GM19240 (cell line): ENCODE data around the gene ARHGAP15.

ENCODE experiments used
- DNase-seq: peaks from one replicate; pipeline ENCODE4 v3.0.0; 2011; ENCODE audit warnings: low spot score; ENCODE audit not compliant: insufficient read length

Gene ARHGAP15

DNA sequence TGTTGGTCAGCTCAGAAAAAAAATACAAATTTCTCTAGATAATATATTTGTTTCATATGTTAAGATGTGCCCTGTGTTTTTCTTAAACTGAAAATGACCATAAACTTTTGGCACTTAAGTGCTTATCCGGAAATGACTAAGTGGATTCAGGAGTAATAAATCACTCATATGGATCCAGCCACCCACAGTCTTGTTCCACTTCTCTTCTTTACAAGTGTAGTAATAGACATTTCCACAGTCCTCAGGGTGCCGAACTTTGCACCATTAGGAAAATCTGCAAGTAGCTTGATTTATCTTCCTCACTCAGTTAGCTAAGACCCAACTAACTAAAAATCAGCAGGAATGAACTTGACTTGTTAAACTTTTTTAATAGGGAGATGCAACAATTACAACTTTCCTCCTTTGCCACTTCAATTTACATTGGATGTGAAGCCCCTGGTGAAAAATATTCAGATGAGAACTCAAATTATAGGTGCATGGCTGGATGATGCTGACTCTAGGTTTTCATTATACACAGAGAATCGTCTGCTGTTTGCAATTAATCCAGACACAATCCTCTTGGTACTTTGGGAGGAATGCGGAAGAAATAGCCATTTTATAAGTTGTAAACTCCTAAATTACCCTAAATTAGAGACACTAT lies 322.5 kb downstream of the ARHGAP15 start:
- no peak for DNase-seq

GRCh38 chr2:143452817-143453451 lies 323.7 kb downstream of the ARHGAP15 start:
- no peak for DNase-seq

DNA sequence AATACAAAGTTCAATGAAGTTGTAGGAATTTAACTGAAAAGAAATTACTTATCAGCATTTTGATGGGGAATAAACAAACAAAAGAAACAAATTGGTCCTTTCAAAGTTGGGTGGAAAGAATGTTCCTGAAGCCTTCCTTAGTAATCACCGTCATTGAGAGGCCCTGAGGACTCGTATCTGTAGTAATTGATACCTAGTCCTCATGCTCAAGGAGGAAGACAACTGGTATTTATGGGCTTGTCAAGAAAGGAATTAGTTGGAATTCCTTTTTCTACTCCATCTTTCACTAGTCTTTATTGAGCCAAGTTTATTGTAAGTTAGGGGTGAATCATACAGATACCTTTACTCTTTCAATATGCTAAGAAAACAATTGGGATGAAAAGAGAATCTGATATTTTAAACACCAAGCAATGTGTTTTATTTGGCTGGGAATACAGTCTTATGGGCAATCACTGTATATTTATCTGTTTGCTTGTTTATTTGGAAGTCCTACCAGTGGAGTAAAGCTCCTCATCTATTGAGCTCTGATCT lies 324.8 kb downstream of the ARHGAP15 start:
- DNase-seq = no peak

DNA sequence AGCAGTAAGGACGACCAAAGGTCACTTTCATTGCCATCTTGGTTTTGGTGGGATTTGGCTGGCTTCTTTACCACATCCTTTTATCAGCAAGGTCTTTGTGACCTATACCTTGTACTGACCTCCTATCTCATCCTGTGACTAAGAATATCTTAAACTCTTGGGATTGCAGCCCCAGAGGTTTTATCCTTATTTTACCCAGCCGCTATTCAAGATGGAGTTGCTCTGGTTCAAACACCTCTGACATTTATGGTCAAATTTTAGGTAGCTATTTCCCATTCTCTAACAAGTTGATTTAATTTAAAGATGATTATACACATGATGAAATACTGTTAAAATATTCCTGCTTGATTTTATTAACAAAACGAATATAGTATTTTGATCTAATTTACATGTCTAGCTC lies 326.1 kb downstream of the ARHGAP15 start:
- DNase-seq = no peak

- no peak for DNase-seq
Observed at GRCh38 chr2:143458258-143459190, 329.3 kb downstream of the ARHGAP15 start.

GRCh38 chr2:143460382-143460781 lies 331.2 kb downstream of the ARHGAP15 start:
- DNase-seq = no peak

DNA sequence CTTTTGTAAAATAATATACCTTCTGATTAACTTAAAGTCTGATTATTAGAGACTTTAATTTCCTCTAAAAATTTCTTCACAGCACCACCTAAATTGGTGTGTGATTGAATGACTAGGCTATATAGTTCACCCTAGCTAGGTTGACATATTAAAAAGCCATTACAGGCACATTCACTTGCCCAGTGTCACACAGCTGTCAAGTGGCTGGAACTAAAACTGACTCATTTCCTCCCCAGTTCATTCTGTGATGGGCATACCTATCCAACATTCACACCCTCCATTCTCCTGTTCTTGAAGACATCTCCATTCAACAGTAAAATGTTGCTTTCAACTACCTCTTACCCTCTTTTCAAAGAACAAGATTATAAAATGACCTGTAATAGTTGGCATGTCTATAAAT lies 334.5 kb downstream of the ARHGAP15 start:
- no peak for DNase-seq

DNA sequence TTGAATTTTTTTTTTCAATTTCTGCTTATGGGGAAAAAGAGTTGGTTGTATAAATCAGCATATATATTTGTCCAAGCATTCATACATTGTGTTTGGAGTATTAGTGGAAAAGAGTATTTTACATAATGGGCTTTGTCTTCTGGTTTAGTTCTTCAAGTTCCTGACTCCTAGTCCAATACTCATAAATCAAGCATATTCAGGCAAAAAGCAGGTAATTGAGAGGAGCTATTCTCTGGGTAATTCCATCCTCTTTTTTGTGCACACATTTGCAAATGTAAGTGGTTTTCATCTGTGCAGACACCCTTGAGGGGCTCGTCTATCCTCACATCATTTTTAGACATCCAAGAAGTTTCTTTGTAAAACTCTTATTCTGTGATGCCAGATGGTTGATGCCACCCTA lies 337.2 kb downstream of the ARHGAP15 start:
- DNase-seq = no peak

DNA sequence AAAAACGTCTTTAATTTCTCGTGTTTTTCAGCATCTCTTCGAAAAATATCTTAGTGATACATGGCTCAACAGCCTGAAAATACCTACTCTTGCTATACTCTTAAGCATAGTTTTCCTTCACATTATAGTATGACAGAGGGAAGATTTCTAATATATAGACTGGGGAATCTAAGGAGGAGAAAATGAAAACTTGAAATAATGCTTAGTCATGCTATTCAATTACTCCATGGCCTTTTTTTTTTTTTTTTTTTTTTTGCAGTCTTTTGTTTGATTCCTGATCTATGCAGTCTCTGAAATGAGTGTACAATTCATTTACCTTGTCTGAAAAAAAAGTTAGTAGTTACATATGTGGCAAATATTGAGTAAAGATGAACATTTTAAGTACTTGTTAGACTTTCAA lies 337.8 kb downstream of the ARHGAP15 start:
- no peak for DNase-seq

DNA sequence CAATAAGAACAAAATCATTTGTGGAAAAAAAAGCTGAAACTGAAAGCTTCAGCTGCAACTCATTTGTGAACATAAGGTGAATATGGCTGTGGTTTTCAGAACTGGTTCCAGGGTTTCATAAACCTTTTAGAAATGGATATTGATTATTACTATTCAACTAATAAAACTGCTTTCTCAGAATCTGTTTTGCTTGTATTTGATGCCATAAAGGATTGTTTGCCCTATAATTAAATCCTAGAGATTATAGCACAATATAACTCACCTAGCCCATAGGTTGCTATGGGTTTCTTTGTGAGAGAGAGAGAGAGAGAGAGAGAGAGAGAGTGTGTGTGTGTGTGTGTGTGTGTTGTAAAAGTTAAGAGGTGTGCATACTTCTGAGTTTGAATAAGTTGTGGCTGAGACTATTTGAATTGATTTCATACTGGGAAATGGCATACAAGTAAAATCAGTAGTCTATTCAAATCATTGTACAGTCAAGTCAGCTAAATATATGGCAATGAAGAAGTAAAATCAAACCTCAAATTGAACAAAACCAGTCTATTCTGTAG lies 339.2 kb downstream of the ARHGAP15 start:
- DNase-seq = peak; percentile 11

GRCh38 chr2:143469323-143469722 lies 340.1 kb downstream of the ARHGAP15 start:
- no peak for DNase-seq

DNA sequence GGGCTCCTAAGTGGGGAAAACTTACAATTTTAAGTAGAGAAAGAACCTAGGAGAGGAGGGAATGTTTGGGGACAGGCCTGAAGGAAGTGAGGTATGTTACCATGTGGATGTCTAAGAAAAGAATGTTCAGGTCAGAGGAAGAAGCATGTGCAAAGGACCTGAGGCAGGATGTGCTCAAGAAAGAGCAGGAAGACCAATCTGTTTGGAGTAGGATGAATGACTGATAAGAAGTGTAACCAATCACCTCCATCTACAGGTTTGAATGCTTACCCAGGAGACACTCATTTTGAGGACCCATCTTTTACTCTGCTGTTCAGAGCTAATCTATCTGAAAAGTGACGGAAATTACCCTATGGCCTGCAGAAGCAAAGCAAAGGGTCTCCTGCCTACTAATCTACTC lies 342.3 kb downstream of the ARHGAP15 start:
- DNase-seq = no peak

- no peak for DNase-seq
Observed at GRCh38 chr2:143473216-143473615, 344.0 kb downstream of the ARHGAP15 start.

- no peak for DNase-seq
Observed at GRCh38 chr2:143473820-143474219, 344.6 kb downstream of the ARHGAP15 start.

DNA sequence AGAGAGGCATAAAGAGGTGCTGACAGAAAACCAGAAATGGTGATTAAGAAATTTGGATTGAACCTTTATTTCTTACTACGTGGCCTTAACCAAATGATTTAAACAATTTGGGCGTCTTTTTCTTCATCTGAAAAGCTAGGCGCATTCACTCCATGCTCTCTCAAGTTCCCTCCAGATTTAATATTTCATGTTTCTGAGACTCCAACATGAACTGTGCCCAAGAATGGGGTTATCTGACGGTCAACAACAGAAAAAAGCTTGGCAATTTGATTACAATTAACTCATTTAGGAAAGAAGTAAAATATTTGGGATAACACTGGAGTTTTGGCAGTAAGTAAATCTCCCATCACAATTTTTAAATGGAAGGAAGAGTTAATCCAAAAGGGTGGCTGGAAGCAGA lies 345.4 kb downstream of the ARHGAP15 start:
- DNase-seq = no peak

DNA sequence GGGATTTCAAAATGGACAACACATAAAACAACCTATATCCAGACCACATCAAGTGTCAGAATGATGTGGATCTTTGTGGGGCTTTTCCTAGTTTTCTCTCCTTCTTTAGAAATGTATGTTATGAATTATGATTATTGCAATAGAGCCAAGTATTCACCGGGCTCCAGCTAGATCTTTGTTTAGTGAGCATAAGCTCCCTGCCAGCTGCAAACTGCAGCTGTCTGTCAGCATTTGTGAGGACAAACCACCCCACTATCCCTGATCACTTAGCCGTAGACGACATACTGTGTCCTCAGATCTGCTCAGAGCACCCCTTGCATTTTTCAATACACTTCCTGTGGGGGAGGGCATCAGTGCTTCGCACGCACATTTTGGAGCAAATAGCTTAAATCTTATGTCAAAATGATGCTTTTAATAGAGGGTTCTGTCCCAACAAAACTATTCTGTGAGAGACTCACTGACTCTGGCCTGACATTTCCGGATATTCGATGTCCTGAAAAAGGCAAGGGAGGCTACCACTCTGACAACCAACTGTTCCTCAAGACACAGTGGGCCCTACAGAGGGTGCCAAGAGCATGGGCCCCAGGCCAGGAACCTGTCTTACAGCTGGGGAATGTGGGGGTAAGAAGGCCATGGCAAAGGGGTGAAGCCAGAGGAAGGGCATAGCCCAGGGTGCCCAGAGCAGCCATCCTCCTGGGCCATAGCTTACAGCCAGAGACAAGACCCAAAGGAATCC lies 346.0 kb downstream of the ARHGAP15 start:
- DNase-seq = no peak

DNA sequence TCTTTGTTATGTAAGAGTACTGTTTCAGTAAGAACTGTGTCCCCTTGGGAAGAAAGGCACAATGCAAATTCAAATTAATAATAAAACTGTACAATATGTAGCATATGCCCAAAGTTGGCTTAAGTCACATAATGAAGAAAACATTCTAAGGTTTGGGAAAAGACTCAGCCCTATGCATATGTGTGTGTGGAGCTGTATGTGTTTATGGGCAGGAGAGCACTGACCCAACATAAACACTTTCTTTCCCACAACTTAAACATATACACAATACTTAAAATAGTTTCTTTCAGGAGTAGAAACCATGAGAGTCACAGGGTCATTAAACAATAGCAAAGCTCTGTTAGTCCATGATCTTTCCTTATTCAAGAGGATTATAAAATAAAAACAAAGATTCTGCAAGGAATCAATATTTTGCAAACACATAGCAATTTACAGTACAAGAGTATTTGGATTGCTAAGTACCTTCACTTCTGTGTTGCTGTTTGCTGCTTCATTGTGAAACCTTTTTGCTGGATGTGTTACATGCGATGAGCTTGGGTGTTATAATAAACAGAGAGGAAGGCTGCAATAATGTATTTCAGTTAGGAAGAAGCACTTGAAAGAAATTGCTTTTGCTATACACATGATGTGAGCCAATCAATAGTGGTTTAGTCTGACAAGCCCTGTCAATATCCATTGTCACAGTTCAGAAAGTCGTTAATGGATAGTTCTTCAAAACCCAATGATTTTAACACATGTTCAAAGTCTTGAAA lies 347.3 kb downstream of the ARHGAP15 start:
- DNase-seq = no peak

DNA sequence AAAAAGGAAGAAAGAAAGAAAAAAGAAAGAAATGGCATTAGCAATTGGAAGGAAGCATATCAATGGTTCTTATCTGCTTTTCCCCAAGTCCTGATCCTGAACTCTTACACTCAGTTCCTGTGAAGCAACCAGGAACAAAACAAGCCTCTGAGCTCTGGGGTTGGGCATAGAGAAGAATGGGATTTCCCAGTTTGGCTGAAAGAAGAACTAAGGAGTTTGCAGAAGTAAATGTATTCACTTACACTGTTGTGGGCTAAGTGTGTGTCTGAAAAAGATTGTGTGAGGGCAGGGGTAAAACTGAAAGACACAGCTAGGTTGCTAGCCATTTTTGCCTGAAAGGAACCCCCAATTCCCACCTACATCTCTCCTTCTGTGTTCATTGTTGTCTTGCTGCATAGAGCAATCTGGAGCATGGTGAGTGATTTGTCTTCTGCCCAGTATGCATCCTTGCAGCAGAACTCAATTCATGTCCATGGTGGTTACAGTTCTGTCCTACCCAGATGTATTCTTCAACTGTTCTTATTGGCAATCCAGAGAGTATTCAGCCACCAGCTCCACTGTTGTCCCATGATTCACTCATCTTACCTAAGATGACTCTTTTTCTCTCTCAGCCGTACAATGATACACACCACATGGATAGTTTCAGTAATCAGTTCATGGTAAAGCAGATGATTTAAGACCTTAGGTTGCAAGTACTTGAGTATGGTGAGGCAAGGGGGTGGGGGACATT lies 348.7 kb downstream of the ARHGAP15 start:
- DNase-seq = no peak

GRCh38 chr2:143480086-143480485 lies 350.9 kb downstream of the ARHGAP15 start:
- DNase-seq = no peak
